HCT116 (cell line): ENCODE data around the gene IRF4. TPM values are rescaled to one million over a fixed set of nuclear protein-coding genes. Genes with fewer than 3 reads are reported as not detected.

Source experiments
- ATAC-seq: fragments of 200-7000 bp; cut with Tn5 transposase; 2 replicates; pipeline ENCODE4 v1.9.1; 2020; ENCODE audit warnings: mild to moderate bottlenecking, moderate library complexity
- BruUV-seq: library from RNA; stranded (reverse); fragments of 400-500 nt; replicated peaks from 2 replicates; lab custom pipeline; 2021; lab: Mats Ljungman, UMichigan
- CTCF ChIA-PET: fragments of 300-600 bp; sonication (Branson Sonifier 250); formaldehyde crosslinking; loops from one replicate; lab custom pipeline; 2021; ENCODE audit warnings: antibody characterized with exemption; lab: Charles Lee
- POLR2A ChIA-PET: fragments of 300-600, 350-600 bp; sonication (Branson Sonifier 250); formaldehyde crosslinking; loops from one replicate; lab custom pipeline; 2021; ENCODE audit warnings: antibody characterized with exemption; lab: Charles Lee
- RAD21 ChIA-PET, 2 experiments: fragments of 300-600 bp; sonication (Branson Sonifier 250); formaldehyde crosslinking; loops; one replicate each; lab custom pipeline; 2023; ENCODE audit warnings: low total read pairs in 2 of 2; ENCODE audit not compliant: uncharacterized antibody in 2 of 2, unreplicated experiment in 2 of 2, low non-redundant PET in 1 of 2; lab: Charles Lee
- DNase-seq: peaks from one replicate; pipeline ENCODE4 v3.0.0-alpha.2; 2010; ENCODE audit warnings: low read depth, low spot score
- H2AFZ ChIP-seq: fragments of 200-600 bp; shearing (Covaris generic), sonication (generic); 2 replicates; pipeline ENCODE4 v1.6.1; 2017; ENCODE audit warnings: low read depth, mixed run types, mixed read lengths, antibody characterized with exemption, low read length; ENCODE audit not compliant: poor library complexity, severe bottlenecking
- H3K27ac ChIP-seq: 2 replicates; pipeline ENCODE4 v1.5.1; 2012; ENCODE audit warnings: low read depth, low read length
- H3K27me3 ChIP-seq: fragments of 200-600 bp; sonication (generic); 2 replicates; pipeline ENCODE4 v1.6.1; 2016; ENCODE audit warnings: mixed run types, low read length, mixed read lengths; ENCODE audit not compliant: insufficient read depth
- H3K36me3 ChIP-seq, 2 experiments: fragments of 200-500 bp in 1 of 2; fragments of 200-600 bp in 1 of 2; sonication (Bioruptor generic) in 1 of 2; sonication (generic) in 1 of 2; 2 replicates each; pipeline versions ENCODE4 v1.5.1 to v1.6.1; 2014 to 2016; ENCODE audit warnings: low read length in 2 of 2, inconsistent platforms in 1 of 2, mixed read lengths in 1 of 2, mixed run types in 1 of 2; ENCODE audit not compliant: insufficient read depth in 2 of 2, control insufficient read depth in 1 of 2
- H3K4me1 ChIP-seq, 2 experiments: fragments of 200-600 bp in 1 of 2; sonication (generic) in 1 of 2; 2 replicates each; pipeline versions ENCODE4 v1.5.1 to v1.6.1; 2012 to 2017; ENCODE audit warnings: low read length in 2 of 2, inconsistent platforms in 1 of 2, mild to moderate bottlenecking in 1 of 2, mixed read lengths in 1 of 2, mixed run types in 1 of 2, moderate library complexity in 1 of 2; ENCODE audit not compliant: insufficient read depth in 2 of 2, control insufficient read depth in 1 of 2
- H3K4me2 ChIP-seq: fragments of 200-600 bp; sonication (generic); 2 replicates; pipeline ENCODE4 v1.6.1; 2017; ENCODE audit warnings: mixed run types, low read length, mixed read lengths
- H3K4me3 ChIP-seq, 2 experiments: fragments of 200-600 bp in 1 of 2; sonication (generic) in 1 of 2; replicated peaks in 1 of 2; 2 replicates each; pipeline ENCODE4 v1.5.1; 2011 to 2016; ENCODE audit warnings: low read length in 2 of 2, control low read depth in 1 of 2, low read depth in 1 of 2, mild to moderate bottlenecking in 1 of 2, mixed read lengths in 1 of 2, mixed run types in 1 of 2
- H3K79me2 ChIP-seq: fragments of 200-600 bp; sonication (generic); 2 replicates; pipeline ENCODE4 v1.6.1; 2017; ENCODE audit warnings: mild to moderate bottlenecking, mixed run types, low read length, moderate library complexity, mixed read lengths; ENCODE audit not compliant: insufficient read depth
- H3K9ac ChIP-seq: fragments of 200-600 bp; sonication (generic); 2 replicates; pipeline ENCODE4 v1.6.1; 2016; ENCODE audit warnings: low read length, mixed read lengths
- H3K9me2 ChIP-seq: fragments of 200-600 bp; sonication (generic), shearing (Covaris generic); 2 replicates; pipeline ENCODE4 v1.6.1; 2017; ENCODE audit warnings: mixed run types, mild to moderate bottlenecking, moderate library complexity; ENCODE audit not compliant: insufficient read depth
- H3K9me3 ChIP-seq, 2 experiments: fragments of 200-500 bp in 1 of 2; fragments of 200-600 bp in 1 of 2; sonication (Bioruptor generic) in 1 of 2; sonication (generic) in 1 of 2; 2 replicates each; pipeline ENCODE4 v1.6.1; 2014 to 2017; ENCODE audit warnings: low read length in 2 of 2, mixed read lengths in 2 of 2, inconsistent platforms in 1 of 2, low read depth in 1 of 2, mild to moderate bottlenecking in 1 of 2, mixed run types in 1 of 2, moderate library complexity in 1 of 2; ENCODE audit not compliant: control insufficient read depth in 1 of 2, insufficient read depth in 1 of 2
- H4K20me1 ChIP-seq: fragments of 200-600 bp; sonication (generic), shearing (Covaris generic); 2 replicates; pipeline ENCODE4 v1.6.1; 2017; ENCODE audit warnings: mixed run types, mild to moderate bottlenecking, moderate library complexity; ENCODE audit not compliant: insufficient read depth
- CBX3 ChIP-seq: IDR thresholded peaks from 2 replicates; pipeline ENCODE4 v1.6.1; 2012; ENCODE audit warnings: low read depth
- CEBPB ChIP-seq: IDR thresholded peaks from 2 replicates; pipeline ENCODE4 v1.6.1; 2012; ENCODE audit warnings: low read depth
- CTCF ChIP-seq, 3 experiments: fragments of 200-600 bp in 1 of 3; sonication (generic) in 1 of 3; IDR thresholded peaks in 2 of 3; conservative IDR thresholded peaks in 1 of 3; 2 replicates each; pipeline ENCODE4 v1.5.1; 2012 to 2017; ENCODE audit warnings: low read depth in 2 of 3, low read length in 2 of 3, antibody characterized with exemption in 1 of 3, borderline replicate concordance in 1 of 3, control low read depth in 1 of 3, mild to moderate bottlenecking in 1 of 3, mixed read lengths in 1 of 3, mixed run types in 1 of 3, moderate library complexity in 1 of 3; ENCODE audit not compliant: insufficient read depth in 1 of 3
- EGR1 ChIP-seq: IDR thresholded peaks from 2 replicates; pipeline ENCODE4 v1.6.1; 2012; ENCODE audit warnings: low read depth
- ELF1 ChIP-seq: IDR thresholded peaks from 2 replicates; pipeline ENCODE4 v1.6.1; 2012; ENCODE audit warnings: low read depth, borderline replicate concordance
- EZH2 ChIP-seq: fragments of 200-600 bp; sonication (generic); IDR thresholded peaks from 2 replicates; pipeline ENCODE4 v1.6.1; 2017; ENCODE audit warnings: antibody characterized with exemption, mixed run types
- EZH2phosphoT487 ChIP-seq: fragments of 200-600 bp; IDR thresholded peaks from 2 replicates; pipeline ENCODE4 v1.6.1; 2018; ENCODE audit warnings: antibody characterized with exemption, borderline replicate concordance
- FOSL1 ChIP-seq: IDR thresholded peaks from 2 replicates; pipeline ENCODE4 v1.6.1; 2012; ENCODE audit warnings: low read depth
- POLR2A ChIP-seq: IDR thresholded peaks from 2 replicates; pipeline ENCODE4 v1.7.0; 2011; ENCODE audit warnings: borderline replicate concordance; ENCODE audit not compliant: insufficient read depth, insufficient read length; ENCODE audit errors: extremely low read depth
- POLR2AphosphoS5 ChIP-seq: IDR thresholded peaks from 2 replicates; pipeline ENCODE4 v1.6.1; 2011; ENCODE audit warnings: mild to moderate bottlenecking, low read depth, low read length, moderate library complexity
- SIN3A ChIP-seq: IDR thresholded peaks from 2 replicates; pipeline ENCODE4 v1.6.1; 2012; ENCODE audit warnings: low read depth
- SP1 ChIP-seq: IDR thresholded peaks from 2 replicates; pipeline ENCODE4 v1.6.1; 2012; ENCODE audit warnings: low read depth
- SRF ChIP-seq: IDR thresholded peaks from 2 replicates; pipeline ENCODE4 v1.6.1; 2012; ENCODE audit warnings: low read depth
- TCF7L2 ChIP-seq: IDR thresholded peaks from 2 replicates; pipeline ENCODE4 v1.7.0; 2011; ENCODE audit warnings: borderline replicate concordance, inconsistent platforms; ENCODE audit not compliant: insufficient read depth, insufficient read length; ENCODE audit errors: extremely low read depth
- ZBTB33 ChIP-seq: IDR thresholded peaks from 2 replicates; pipeline ENCODE4 v1.6.1; 2011; ENCODE audit warnings: mild to moderate bottlenecking, low read length, moderate library complexity; ENCODE audit not compliant: insufficient replicate concordance; ENCODE audit errors: extremely low read depth
- ZFX ChIP-seq: fragments of 450-650 bp; IDR thresholded peaks from 2 replicates; pipeline ENCODE4 v1.6.1; 2017
- intact Hi-C: fragments of 100-400 bp; cut with micrococcal nuclease; formaldehyde crosslinking; loops from 2 replicates; pipeline ENCODE4 v1.10.0; 2022
- total RNA-seq: library from RNA; stranded (reverse); gene quantifications from one replicate; pipeline ENCODE4 v1.2.1, GENCODE V29; 2021; ENCODE audit not compliant: unreplicated experiment
- TF ChIP-seq, protein P1 (sequence below): IDR thresholded peaks from 2 replicates; pipeline ENCODE4 v1.6.1; 2012
- TF ChIP-seq, protein P2 (sequence below): IDR thresholded peaks from 2 replicates; pipeline ENCODE4 v1.6.1; 2012

The IRF4 gene
- total RNA-seq, 1 experiment from 2014 or later: 1.2 TPM

GRCh38 chr6:456358-456867, 64.9 kb downstream of the IRF4 start:
- Histone ChIP-seq H3K4me3 (no peak overlapping the region), H3K27me3 (0 out of 2 replicates have a peak, but pooled peaks cover 5% of the 10 kb centered on the region), H4K20me1 (no peaks in the 10 kb centered on the region), H3K4me1 (no peaks in the 10 kb centered on the region), H3K9me2 (no peaks in the 10 kb centered on the region), H3K79me2 (no peaks in the 10 kb centered on the region), H3K9me3 (no peaks in the 10 kb centered on the region), H2AFZ (no peak overlapping the region), H3K36me3 (no peaks in the 10 kb centered on the region), H3K9ac (no peak overlapping the region), H3K27ac (no peak overlapping the region), H3K4me2 (no peak overlapping the region)
- intact Hi-C loops: no loop called here
- DNase-seq (no peak), ATAC-seq (no peak)
- TF ChIP-seq SRF (no peak), POLR2A (no peak), EZH2 (no peak), ZBTB33 (no peak), TCF7L2 (no peak), FOSL1 (no peak), CTCF (IDR thresholded peaks at IDR 0.05 in 2 of 3, conservative IDR thresholded peaks at IDR 0.05 in 1 of 3; ENCODE audit: borderline replicate concordance in 1 of 3, insufficient read depth in 1 of 3, low read depth in 2 of 3, low read length in 2 of 3) (no peak), CBX3 (no peak), CEBPB (no peak), EZH2phosphoT487 (no peak), SP1 (no peak), ZFX (no peak), SIN3A (no peak), POLR2AphosphoS5 (no peak), EGR1 (no peak), ELF1 (no peak)
- TF ChIP-seq, protein P1, sequence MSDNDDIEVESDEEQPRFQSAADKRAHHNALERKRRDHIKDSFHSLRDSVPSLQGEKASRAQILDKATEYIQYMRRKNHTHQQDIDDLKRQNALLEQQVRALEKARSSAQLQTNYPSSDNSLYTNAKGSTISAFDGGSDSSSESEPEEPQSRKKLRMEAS: no peak
- TF ChIP-seq, protein P2, sequence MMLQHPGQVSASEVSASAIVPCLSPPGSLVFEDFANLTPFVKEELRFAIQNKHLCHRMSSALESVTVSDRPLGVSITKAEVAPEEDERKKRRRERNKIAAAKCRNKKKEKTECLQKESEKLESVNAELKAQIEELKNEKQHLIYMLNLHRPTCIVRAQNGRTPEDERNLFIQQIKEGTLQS: no peak
- ChIA-PET POLR2A (no interaction called here), RAD21 (no interaction called here), CTCF (no interaction called here)
- BruUV-seq: no TSS peak
